NCI-H1105 treated with DMSO at 0.1 percent for 48 hours (cell line): ENCODE measurements around the gene CACNA1C.

Source experiments
- DNase-seq: peaks from one replicate; lab custom pipeline; 2025; lab: John Stamatoyannopoulos, UW

CACNA1C gene

GRCh38 chr12:2627076-2627834, 574.5 kb downstream of the CACNA1C start:
- DNase-seq = peak; percentile 85

DNA sequence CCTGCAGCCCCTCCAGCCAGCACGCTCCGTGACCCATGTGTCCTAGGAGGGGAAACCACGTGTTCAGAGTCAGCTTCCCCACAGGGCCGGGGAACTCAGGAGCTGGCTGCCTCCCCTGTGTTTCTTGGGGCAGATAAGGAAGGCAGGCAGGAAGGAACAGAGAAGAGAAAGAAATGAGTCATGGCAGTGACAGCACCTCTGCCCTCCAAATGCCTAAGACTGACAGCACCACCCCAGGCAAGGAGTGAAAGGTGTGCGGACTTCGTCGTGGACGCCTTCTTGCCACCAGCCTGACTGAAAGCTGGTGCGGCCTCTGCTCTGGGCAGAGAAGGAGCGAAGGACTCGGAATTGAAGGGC, 575.0 kb downstream of the CACNA1C start:
- DNase-seq = no peak

GRCh38 chr12:2628401-2628800, 575.6 kb downstream of the CACNA1C start:
- no peak for DNase-seq

DNA sequence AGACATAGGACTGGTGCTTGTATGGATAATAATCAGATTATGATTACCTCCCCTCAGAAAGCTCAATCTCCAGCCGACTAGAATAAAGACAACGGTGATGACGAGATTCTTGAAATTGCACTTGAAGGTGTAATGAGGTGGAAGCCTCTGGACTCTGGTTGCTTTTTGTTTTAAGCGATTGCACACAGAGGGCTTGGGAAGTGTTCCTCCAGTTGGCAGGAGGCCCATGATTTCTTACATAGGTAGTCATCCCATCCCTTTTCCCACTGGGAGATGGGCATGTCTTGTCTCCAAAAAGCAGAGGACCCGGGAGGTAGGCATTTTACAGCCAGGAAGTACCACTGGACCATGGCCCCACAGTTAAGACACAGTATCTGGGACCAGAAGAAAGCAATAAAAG, 576.3 kb downstream of the CACNA1C start:
- DNase-seq = no peak

DNA sequence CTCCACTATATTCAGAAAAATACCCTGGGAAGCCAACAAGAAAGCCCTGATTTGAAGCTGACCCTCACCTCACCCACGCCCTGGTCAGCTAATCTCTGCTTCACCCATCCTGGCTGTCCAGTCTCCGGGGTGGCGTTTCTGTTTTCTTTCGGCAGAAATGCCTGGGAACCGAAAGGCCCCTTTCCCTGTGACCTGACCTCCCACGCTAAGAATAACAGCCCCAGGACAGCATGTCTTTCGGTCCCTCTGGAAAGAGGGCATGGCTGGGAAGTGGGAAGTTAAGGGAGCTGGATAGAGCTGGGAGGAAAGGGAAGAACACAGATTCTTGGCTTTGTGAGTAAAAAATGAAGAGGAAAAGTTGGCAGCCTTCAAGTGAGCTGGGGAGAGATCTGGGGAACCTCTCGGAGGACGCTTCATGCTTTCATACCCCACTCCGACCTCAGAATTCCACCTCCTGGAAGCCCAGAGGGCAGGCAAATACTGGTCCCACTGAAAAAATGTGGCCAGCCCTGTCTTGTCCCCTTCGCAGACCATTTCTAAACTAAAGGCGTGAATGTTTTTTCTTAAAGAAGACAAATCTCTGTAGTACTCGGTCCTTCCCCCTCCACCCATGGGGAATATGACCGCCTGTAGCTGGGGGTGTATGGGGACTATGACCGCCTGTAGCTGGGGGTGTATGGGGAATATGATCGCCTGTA, 579.0 kb downstream of the CACNA1C start:
- no peak for DNase-seq

DNA sequence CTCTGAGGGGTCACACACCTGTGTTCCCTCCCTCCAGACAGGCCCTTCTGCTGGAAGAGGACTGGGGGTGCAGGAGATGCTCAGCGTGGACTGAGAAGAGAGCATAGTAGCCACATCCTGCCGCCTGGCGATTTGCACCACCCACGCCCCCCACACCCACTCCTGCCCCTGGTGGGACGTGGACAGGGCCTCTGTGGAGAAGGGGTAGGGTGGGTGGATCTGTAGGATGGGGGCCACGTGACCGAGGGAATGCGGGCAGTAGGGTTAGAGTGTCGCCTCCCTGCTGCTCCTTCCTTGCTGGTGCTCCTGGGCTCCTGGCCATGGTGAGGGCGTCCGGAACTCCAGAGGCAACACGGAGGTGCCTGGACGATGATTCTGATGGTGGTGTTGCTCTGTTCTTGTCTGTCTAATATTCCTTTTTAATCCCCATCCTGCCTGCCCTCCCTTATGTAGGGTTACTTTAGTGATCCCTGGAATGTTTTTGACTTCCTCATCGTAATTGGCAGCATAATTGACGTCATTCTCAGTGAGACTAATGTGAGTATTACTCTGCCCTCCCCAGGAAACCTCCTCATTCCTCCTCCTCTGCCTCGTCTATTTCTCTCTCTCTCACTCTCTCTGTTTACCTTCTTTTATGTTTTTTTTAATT, 580.5 kb downstream of the CACNA1C start:
- DNase-seq = peak; percentile 2

DNA sequence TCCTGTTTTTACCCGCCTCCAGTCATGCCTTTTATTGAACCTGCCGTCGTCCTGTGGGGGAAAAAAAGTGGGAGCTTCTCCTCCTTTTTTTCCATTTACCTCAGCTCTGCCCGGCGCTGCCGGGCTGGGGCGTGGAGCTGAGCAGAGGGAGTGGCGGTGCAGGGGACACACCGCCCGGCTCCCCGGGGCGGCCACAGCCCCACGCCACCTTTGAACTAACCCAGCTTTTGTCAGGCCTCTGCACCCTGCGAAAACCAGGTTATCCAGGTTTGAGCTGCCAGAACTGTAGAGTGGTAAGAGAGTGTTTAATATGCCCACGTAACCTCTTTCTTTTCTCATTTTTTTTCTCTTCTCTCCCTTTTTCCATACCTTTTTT, 581.0 kb downstream of the CACNA1C start:
- DNase-seq = no peak

DNA sequence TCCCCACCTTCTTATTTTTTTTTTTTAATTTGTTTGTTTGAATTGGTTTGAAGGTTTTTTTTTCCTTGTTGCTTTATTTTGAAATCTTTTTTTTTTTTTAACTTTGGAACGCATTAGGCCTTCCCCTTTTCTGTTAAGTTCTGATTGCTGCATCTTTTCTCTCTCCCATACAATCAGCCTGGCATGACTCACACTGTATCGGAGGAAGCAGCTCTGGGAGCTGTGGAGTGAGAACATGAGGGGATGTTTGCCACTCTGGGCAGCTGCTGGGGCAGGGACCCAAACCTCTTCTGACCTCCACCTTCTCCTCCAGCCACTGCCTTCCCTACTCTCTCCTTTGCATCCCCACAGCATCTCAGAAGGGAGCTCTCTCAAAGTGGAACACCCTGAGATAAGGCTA, 581.7 kb downstream of the CACNA1C start:
- DNase-seq = no peak

DNA sequence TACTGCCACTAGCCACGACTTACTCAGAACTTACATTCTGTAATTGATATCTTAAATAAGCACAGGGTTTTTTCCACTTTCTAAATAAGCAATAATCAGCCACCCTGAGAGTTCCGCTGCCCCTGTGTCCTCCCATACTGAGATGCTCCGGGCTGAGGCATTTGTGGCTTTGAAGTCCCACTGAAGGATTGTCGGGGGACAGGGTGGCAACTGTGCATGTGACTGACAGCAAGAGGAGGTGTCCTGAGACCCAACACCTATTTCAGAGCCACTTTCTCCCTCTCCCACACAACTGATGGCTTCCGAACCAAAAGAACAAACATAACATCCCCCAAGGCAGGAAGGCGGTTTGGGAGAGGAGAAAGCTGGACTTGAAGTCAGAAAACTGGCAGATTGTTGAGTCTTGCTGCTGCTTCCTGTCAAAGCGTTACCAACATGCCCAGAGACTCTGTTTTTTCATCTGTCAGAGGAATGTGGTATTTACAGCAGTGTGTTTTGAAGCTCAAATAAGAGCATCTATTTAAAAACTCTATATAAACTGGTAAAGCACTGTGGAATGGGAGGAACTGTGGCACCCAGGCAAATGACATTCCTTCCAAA, 584.1 kb downstream of the CACNA1C start:
- no peak for DNase-seq

DNA sequence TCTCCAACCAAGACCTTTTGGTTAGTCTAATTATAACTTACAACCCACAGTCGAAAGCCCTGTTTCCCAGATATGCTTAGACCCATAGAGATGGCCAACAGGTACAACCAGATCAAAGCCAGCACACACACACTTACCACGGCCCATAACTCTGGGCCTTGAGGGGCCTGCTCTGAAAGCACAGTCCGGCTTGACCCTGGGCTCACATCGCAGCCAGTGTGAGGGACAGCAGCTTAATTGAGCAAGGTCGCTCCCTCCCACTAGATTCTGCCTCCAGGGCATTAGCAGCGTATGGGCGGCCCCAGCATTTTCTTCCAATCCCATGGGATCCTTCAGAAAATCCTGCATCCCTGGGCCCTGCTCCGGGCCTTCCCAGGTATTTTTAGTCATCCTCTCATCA, 584.6 kb downstream of the CACNA1C start:
- no peak for DNase-seq

DNA sequence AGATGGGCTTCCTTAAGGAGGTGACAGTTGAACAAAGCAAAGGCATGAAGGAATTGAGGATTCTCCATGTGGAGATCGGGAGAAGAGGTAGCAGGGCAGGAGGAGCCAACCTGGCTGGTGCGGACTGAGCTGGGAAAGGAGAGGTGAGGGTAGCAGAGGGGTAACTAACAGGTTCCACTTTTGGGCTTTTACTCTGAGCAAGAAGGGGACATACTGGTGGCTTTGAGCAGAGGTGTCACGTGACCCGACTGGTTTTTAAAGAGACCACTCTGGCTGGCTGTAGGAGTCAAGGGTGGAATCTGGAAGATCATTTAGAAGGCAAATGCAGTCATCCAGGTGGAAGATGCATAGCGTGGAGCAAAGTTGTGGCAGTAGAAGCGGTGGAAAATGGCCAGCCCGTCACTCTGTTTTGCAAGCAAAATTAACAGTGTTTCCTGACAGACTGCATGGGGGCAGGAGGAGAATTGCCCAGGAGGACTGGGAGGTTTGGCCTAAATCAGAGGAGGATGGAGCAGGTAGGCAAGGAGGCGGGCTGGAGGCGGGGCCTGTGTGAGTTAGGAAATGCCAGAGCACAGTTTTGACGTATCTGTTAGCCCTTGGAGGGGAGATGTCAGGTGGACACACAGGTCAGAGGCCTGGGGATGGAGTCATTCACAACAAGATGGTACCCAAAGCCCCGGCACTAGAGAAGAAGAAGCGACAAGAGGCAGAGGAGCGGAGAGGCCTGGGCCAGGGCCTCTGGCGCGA, 585.7 kb downstream of the CACNA1C start:
- no peak for DNase-seq

DNA sequence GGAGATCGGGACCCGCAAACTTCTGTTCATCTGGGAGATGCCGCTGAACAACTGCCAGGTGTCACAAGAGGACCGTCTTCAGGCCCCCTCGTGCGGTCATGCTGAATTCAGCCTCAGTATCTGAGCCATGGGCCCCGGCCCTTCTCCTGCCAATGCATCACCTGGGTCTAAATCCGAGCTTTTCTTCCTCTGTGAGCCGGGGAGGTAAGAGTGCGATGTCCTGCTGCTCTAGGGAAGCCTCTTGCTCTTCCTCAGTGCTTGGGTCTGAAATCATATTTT, 586.2 kb downstream of the CACNA1C start:
- DNase-seq = no peak

- DNase-seq = no peak
Measured at GRCh38 chr12:2640281-2640680, 587.5 kb downstream of the CACNA1C start.

DNA sequence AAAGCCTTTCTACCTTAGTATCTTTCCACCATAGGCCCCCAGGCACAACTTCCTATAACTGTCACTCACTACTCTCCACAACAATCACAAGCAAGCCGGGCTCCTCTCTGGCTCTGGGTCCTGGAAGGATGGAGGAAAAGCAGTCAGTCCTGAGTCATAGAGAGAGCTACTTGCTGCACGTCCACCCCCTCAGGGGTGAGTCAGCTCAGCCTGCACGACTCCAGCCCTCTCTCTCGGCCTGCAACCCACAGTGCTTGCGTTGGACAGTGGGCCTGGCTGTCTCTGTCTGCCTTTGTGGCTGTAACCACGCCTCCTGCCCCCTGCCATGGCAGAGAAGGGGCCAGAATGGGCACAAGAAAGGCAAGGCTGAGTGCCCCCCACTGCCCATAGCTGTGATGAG, 587.9 kb downstream of the CACNA1C start:
- DNase-seq = no peak

DNA sequence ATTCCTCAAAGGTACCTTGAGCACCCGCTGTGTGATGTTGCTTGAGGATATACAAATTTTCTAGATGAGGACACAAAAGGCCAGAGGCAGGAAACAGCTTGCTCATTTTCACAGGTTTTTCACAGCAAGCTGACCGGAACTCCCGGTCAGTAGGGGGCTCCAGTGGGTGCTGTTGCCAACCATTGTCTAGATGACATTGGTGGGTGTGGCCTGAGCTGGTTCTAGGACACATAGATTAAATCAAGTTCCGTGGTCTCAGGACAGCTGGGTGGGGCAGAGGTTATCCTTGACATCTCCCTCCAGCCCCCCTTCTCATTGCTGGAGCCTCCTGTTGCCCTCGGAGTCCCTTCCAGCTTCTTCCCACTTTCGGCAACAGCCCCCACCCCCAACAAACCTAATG, 588.4 kb downstream of the CACNA1C start:
- DNase-seq = no peak

- DNase-seq = no peak
Measured at GRCh38 chr12:2641761-2642160, 589.0 kb downstream of the CACNA1C start.

DNA sequence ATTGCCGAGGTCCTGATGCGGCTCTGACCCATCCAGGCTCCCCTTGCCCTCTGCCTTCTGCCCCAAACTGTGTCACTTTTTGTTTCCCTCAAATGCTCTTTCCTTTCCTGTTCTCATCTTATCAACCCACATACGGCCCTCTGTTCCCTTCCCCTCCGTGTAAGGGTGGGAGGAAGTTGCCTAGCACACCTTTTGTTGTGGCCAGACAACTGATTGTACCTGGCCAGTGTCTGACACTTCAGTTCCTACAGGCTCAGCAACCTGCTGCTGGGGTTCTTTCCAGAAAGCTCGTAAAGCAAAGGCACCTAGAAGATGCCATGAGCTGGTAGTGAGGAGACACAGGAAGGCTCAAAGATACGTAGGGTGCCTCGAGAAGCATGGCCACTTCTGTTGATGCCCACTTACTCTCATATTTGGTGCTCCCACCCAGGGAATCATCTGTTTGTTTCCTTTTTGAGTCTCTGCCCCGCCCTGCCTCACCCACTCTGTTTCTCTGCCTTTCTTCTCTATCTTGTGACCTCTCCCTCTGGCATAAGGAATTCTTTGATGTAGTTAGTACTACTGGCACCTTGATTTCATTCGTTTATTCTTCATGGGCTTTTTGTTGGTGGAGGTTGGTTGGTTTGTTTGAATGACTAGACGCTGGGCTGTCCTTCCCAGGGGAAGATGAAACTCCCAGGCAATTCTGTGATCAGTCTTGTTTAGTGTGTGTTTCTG, 589.5 kb downstream of the CACNA1C start:
- DNase-seq = no peak

DNA sequence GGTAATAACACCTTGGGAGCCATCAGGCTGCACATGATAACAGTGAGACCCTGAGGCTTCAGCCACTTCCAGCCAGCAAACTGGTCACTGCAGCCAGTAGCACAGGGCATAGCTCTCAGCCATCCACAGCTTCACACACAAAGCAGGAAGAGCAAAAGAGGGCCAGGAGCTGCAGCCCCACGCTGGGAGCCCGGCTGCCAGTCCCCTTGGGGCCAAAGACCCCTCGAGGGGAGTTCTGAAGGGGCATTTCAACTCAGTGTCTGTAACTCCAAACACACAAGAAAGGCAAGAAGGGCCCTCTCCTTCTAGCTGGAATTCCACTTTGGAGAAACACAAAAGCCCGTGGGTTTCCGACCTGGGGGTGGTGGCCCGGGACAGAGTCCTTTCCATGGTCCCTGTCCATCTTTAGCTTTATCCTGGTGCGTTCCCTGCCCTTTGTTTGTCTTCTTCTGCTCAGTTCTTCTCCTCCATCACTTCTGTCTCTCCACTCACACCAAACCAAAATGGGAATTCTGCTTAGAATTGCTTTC, 590.2 kb downstream of the CACNA1C start:
- DNase-seq = no peak

- DNase-seq = no peak
Measured at GRCh38 chr12:2643576-2644135, 590.9 kb downstream of the CACNA1C start.

- DNase-seq = no peak
Measured at GRCh38 chr12:2644683-2645405, 592.1 kb downstream of the CACNA1C start.

GRCh38 chr12:2645460-2645859, 592.7 kb downstream of the CACNA1C start:
- DNase-seq = no peak
